ENCODE data around the gene CEP20.
"Not testable (repeated sequence)": the region's sequence is repeated elsewhere in the genome, so short reads cannot be mapped to it uniquely, and the experiment has no call there.

CEP20 gene

DNA sequence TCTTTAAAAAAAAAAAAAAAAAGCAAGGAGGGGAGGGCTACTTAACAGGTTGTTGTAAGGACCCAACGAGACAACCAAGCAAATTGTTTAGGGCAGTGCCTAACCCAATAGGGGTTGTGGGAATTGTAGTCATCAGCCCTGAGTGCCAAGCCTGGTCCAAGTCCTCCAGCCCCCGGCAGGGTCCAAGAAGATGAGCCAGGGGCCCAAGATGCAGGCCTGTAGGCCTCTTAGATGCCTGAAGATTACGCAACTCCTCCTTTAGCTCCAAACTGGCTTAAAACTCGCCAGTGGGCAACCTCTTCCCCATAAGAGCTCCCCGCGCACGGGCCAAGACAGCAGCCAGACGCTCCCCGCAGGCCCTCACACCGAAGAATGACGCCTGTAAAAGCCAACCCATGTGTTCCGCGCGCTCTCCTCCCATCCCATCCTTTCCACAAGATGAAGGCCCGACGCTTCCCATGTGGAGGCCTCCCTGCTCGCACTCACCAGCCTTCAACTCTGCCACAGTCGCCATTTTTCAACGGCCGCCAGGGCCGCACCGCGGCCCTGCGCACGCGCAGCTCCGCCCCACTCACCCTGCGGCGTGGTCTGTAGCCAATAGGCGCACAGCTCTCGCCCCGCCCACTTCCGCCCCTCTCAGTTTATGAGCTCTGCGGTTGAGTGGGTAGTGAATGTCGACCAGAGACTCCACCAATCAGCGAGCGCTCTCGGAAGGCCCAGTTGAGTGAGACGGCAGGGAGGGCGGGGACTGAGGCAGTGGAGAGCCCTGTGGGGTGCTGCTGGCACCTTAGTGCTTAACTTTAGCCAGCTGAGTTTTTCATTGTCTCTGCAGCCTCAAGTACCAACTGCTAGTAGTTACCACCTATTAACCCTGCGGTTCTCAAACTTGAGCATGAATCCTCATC is at the start of gene CEP20:
Gene CEP20 (minus strand): TSS at position 532 of the 905 bp plus-strand sequence. CDS start 18 bp downstream, at position 514.
- peak; percentile 99 for DNase-seq (ENCODE audit: low spot score)

GRCh38 chr16:15936809-15937208 is 48.4 kb upstream of the CEP20 start:
- DNase-seq (ENCODE audit: low spot score) = not testable (repeated sequence)

DNA sequence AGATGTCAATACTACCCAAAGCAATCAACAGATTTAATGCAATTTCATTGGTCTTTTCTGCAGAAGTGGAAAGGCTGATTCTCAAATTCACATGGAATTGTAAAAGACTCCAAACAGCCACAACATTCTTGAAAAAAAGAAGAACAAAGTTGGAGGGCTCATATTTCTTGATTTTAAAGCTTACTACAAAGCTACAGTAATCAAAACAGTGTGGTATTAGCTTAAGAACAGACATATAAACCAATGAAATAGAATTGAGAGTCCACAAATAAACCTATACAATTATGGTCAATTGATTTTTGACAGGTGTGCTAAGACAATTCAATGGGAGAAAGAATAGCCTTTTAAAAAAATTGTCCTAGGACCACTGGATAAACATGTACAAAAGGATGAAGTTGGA is 46.6 kb upstream of the CEP20 start:
- no peak for DNase-seq (ENCODE audit: low spot score)

GRCh38 chr16:15933781-15934180 is 45.4 kb upstream of the CEP20 start:
- DNase-seq (ENCODE audit: low spot score) = no peak

- DNase-seq (ENCODE audit: low spot score) = no peak
Observed at GRCh38 chr16:15932939-15933338, 44.5 kb upstream of the CEP20 start.

GRCh38 chr16:15928261-15929104 is 40.1 kb upstream of the CEP20 start:
- no peak for DNase-seq (ENCODE audit: low spot score)

DNA sequence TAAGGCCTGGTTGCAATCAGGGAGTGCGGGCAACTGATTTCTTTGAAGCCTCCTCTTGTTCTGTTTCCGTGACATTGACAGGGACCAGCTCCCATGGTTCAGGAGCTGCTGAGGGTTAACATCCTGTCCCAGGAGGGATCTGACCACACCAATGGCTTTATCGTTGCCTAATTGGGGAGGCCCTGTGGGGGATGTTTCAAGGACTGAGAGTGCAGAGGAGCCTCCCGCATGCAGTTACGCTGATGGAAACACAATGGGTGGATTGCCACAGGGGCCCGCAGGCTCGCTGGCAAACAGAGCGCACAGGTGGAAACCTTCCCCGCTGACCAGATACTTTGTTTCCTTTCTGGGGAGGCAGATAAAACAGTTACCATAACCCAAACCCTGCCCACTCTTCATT is 37.2 kb upstream of the CEP20 start:
- DNase-seq (ENCODE audit: low spot score) = no peak

DNA sequence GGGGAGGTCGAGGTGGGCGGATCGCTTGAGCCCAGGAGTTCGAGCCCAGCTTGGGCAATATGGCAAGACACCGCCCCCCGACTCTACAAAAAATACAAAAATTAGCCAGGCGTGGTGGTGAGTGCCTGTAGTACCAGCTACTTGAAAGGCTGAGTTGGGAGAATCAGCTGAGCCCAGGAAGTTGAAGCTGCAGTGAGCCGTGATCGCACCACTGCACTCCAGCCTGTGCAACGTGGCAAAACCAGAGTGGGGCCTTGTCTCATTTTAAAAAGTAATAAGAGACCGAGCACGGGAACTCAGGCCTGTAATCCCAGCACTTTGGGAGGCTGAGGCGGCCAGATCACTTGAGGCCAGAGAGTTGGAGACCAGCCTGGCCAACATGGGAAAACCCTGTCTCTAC is 36.6 kb upstream of the CEP20 start:
- no peak for DNase-seq (ENCODE audit: low spot score)

- no peak for DNase-seq (ENCODE audit: low spot score)
Observed at GRCh38 chr16:15919331-15919730, 30.9 kb upstream of the CEP20 start.

GRCh38 chr16:15918314-15918713 is 29.9 kb upstream of the CEP20 start:
- DNase-seq (ENCODE audit: low spot score) = not testable (repeated sequence)

DNA sequence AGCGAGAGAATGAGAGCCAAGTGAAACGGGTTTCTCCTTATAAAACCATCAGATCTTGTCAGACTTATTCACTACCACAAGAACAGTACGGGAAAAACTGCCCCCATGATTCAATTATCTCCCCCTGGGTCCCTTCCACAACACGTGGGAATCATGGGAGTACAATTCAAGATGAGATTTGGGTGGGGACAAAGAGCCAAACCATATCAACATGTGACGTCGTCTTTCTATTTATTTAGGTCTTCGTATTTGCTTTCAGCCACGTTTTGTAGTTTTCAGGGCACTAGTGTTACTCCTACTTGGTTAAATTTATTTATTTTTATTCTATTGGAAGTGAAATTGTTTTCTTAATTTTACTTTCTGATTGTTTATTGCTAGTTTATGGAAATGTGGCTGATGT is 27.9 kb upstream of the CEP20 start:
- DNase-seq (ENCODE audit: low spot score) = no peak

GRCh38 chr16:15915555-15916081 is 27.2 kb upstream of the CEP20 start:
- no peak for DNase-seq (ENCODE audit: low spot score)

- DNase-seq (ENCODE audit: low spot score) = no peak
Observed at GRCh38 chr16:15913046-15913698, 24.8 kb upstream of the CEP20 start.

GRCh38 chr16:15911198-15911597 is 22.8 kb upstream of the CEP20 start:
- DNase-seq (ENCODE audit: low spot score) = no peak

DNA sequence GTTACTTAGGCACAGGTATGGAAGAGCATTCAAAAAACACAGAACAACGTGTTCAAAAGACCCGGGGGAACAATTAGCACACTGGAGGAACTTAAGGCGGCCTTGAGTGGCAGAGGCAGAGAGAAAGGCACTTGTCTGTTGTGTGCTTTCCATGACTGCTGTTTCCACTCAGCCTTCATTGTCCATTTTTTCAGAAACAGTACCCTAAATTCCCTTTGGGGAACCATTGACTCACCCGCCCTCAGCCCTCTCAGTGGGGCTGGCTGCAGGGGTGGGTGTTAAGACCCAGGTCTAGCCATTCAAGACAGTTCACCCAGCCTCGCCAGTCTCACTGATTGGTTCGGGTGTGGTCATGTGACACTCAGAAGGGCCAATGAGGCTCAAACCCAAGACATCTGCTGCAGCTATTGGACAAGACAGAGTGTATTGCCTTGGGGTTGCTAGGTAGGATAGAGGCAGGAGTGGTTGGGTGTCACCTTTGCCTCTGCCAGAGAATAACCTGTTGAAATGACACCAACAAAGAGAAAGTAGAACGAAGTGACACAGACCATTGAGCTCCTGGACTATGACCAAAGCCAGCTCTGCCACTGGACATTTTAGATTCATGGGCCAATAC is 19.6 kb upstream of the CEP20 start:
- DNase-seq (ENCODE audit: low spot score) = peak; percentile 23

- no peak for DNase-seq (ENCODE audit: low spot score)
Observed at GRCh38 chr16:15906439-15906838, 18.0 kb upstream of the CEP20 start.

DNA sequence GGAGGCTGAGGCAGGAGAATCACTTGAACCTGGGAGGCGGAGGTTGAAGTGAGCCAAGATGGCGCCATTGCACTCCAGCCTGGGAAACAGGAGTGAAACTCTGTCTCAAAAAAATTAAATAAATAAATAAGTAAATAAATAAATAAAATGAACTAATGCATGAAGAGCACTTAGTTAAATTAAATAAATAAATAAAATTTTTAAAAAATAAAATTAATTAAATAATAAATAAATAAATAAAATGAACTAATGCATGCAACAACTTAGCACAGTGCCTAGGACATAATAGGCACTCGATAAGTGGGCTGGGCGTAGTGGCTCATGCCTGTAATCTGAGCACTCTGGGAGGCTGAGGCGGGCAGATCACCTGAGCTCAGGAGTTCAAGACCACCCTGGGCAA is 15.6 kb upstream of the CEP20 start:
- no peak for DNase-seq (ENCODE audit: low spot score)

- DNase-seq (ENCODE audit: low spot score) = no peak
Observed at GRCh38 chr16:15900901-15901500, 12.6 kb upstream of the CEP20 start.

DNA sequence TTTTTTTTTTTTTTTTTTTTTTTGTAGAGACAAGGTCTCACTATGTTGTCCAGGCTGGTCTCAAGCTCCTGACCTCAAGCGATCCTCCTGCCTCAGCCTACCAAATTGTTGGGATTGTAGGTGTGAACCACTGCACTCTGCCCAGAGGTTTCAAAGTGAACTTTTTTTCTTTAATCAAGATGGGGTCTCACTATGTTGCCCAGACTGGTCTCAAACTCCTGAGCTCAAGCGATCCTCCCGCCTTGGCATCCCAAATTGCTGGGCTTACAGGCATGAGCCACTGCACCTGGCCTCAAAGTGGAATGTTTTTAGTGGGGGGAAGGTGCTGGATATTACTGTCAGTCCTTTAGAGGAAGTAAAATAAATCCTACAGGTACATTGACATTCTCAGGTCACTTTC is 12.0 kb upstream of the CEP20 start:
- DNase-seq (ENCODE audit: low spot score) = no peak

DNA sequence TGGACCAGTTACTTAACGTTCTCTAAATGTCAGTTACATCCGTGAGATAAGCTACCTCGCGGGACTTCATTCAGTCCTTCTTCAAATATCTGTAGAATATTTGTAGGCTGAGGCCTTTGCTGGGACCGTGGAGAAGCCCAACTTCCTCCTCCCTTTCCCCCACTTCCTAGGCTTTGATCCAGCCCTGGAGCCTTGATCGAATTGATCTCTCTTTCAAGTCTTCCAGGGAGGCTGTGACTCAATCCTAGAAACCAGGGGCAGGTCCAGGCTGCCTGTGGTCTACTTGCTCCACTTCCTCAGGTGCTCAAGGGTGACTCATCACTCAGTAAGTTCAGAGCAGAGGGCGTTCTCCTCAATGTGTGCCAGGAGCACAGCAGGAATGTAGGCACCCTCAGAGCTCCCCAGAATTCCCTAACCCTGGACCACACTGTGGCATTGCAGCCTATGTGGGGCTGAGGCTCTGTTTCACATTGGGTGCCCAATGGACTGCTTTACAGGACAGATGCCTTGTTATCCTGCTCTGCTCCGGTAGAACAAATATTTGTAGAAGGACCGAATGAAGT is 11.2 kb upstream of the CEP20 start:
- DNase-seq (ENCODE audit: low spot score) = peak; percentile 97

- no peak for DNase-seq (ENCODE audit: low spot score)
Observed at GRCh38 chr16:15898654-15899053, 10.3 kb upstream of the CEP20 start.
